IMR-90 (cell line): ENCODE results near the gene WFDC12. TPM values are rescaled to one million over a fixed set of nuclear protein-coding genes. Genes with fewer than 3 reads are reported as not detected.

Experiments
- ATAC-seq: fragments of 200-7000 bp; cut with Tn5 transposase; 2 replicates; pipeline ENCODE4 v1.9.1; 2020; ENCODE audit warnings: low read depth, mild to moderate bottlenecking, moderate library complexity
- BruUV-seq: library from RNA; stranded (reverse); fragments of 400-500 nt; replicated peaks from 2 replicates; lab custom pipeline; 2021; lab: Mats Ljungman, UMichigan
- CTCF ChIA-PET: fragments of 300-600 bp; formaldehyde crosslinking; extraction: SDS; loops from one replicate; lab custom pipeline; 2021; ENCODE audit warnings: antibody characterized with exemption; lab: Yijun Ruan, JAX
- POLR2A ChIA-PET: fragments of 300-600 bp; sonication (Branson Sonifier 250); formaldehyde crosslinking; loops from one replicate; lab custom pipeline; 2022; ENCODE audit warnings: antibody characterized with exemption; ENCODE audit not compliant: unreplicated experiment; lab: Charles Lee
- DNase-seq: peaks from one replicate; pipeline ENCODE4 v3.0.0; 2013
- H2AFZ ChIP-seq: replicated peaks from 2 replicates; pipeline ENCODE3; 2013; ENCODE audit warnings: low read length, mild to moderate bottlenecking; ENCODE audit not compliant: poor library complexity
- H2AK5ac ChIP-seq: 2 replicates; pipeline ENCODE4 v1.6.1; 2013; ENCODE audit warnings: low read depth, low read length, inconsistent platforms
- H2AK9ac ChIP-seq: replicated peaks from 2 replicates; pipeline ENCODE3; 2013; ENCODE audit warnings: mild to moderate bottlenecking, low read depth, low read length, moderate library complexity; ENCODE audit not compliant: poor library complexity
- H2BK120ac ChIP-seq: 2 replicates; pipeline ENCODE4 v1.6.1; 2013; ENCODE audit warnings: low read depth, low read length, inconsistent platforms
- H2BK15ac ChIP-seq: 3 replicates; pipeline ENCODE4 v1.6.1; 2013; ENCODE audit warnings: low read depth, low read length, inconsistent platforms
- H2BK20ac ChIP-seq: 2 replicates; pipeline ENCODE4 v1.6.1; 2013; ENCODE audit warnings: low read depth, mild to moderate bottlenecking, inconsistent platforms, low read length, moderate library complexity
- H2BK5ac ChIP-seq: 2 replicates; pipeline ENCODE4 v1.6.1; 2013; ENCODE audit warnings: mild to moderate bottlenecking, low read depth, low read length, inconsistent platforms; ENCODE audit not compliant: poor library complexity, severe bottlenecking
- H3K14ac ChIP-seq: replicated peaks from 2 replicates; pipeline ENCODE4 v1.6.1; 2013; ENCODE audit warnings: low read depth, low read length, inconsistent platforms
- H3K18ac ChIP-seq: 2 replicates; pipeline ENCODE4 v1.6.1; 2013; ENCODE audit warnings: low read depth, low read length, control low read depth
- H3K23ac ChIP-seq: 2 replicates; pipeline ENCODE4 v1.6.1; 2013; ENCODE audit warnings: low read depth, low read length, inconsistent platforms
- H3K27ac ChIP-seq: 2 replicates; pipeline ENCODE4 v1.5.1; 2013; ENCODE audit warnings: mild to moderate bottlenecking, control low read depth, low read length; ENCODE audit not compliant: insufficient read depth
- H3K27me3 ChIP-seq: 2 replicates; pipeline ENCODE4 v1.6.1; 2013; ENCODE audit warnings: low read length; ENCODE audit not compliant: control insufficient read depth, insufficient read depth
- H3K36me3 ChIP-seq: 2 replicates; pipeline ENCODE4 v1.6.1; 2013; ENCODE audit warnings: low read length, mixed read lengths; ENCODE audit not compliant: control insufficient read depth, insufficient read depth
- H3K4ac ChIP-seq: 2 replicates; pipeline ENCODE4 v1.6.1; 2013; ENCODE audit warnings: low read depth, low read length, inconsistent platforms
- H3K4me1 ChIP-seq: 2 replicates; pipeline ENCODE4 v1.6.1; 2013; ENCODE audit warnings: low read length, mixed read lengths; ENCODE audit not compliant: control insufficient read depth, insufficient read depth
- H3K4me2 ChIP-seq: 2 replicates; pipeline ENCODE4 v1.6.1; 2013; ENCODE audit warnings: low read depth, mild to moderate bottlenecking, control low read depth, low read length, moderate library complexity
- H3K4me3 ChIP-seq: 2 replicates; pipeline ENCODE4 v1.5.1; 2013; ENCODE audit warnings: low read depth, mild to moderate bottlenecking, control low read depth, low read length, moderate library complexity; ENCODE audit not compliant: insufficient read depth
- H3K56ac ChIP-seq: 2 replicates; pipeline ENCODE4 v1.6.1; 2013; ENCODE audit warnings: low read length, inconsistent platforms; ENCODE audit not compliant: insufficient read depth; ENCODE audit errors: extremely low read depth
- H3K79me1 ChIP-seq, 2 experiments: 2 replicates each; pipeline ENCODE4 v1.6.1; 2013; ENCODE audit warnings: low read length in 2 of 2, inconsistent platforms in 1 of 2, low read depth in 1 of 2
- H3K9ac ChIP-seq: 2 replicates; pipeline ENCODE4 v1.6.1; 2013; ENCODE audit warnings: low read depth, low read length, control low read depth
- H3K9me1 ChIP-seq: 2 replicates; pipeline ENCODE4 v1.6.1; 2013; ENCODE audit warnings: low read length, inconsistent platforms; ENCODE audit not compliant: insufficient read depth
- H3K9me3 ChIP-seq: 2 replicates; pipeline ENCODE4 v1.6.1; 2013; ENCODE audit warnings: low read length; ENCODE audit not compliant: control insufficient read depth, insufficient read depth
- H4K20me1 ChIP-seq: 2 replicates; pipeline ENCODE4 v1.6.1; 2013; ENCODE audit warnings: low read length, inconsistent platforms; ENCODE audit not compliant: insufficient read depth
- H4K5ac ChIP-seq: 2 replicates; pipeline ENCODE4 v1.6.1; 2013; ENCODE audit warnings: mild to moderate bottlenecking, low read depth, low read length, control low read depth
- H4K8ac ChIP-seq, 2 experiments: 2 replicates each; pipeline ENCODE4 v1.6.1; 2013; ENCODE audit warnings: low read depth in 2 of 2, low read length in 2 of 2, control low read depth in 1 of 2, inconsistent platforms in 1 of 2
- H4K91ac ChIP-seq: 2 replicates; pipeline ENCODE4 v1.6.1; 2013; ENCODE audit warnings: low read depth, low read length, inconsistent platforms; ENCODE audit not compliant: insufficient read depth
- RFX5 ChIP-seq: IDR thresholded peaks from 2 replicates; pipeline ENCODE4 v1.8.0; 2012; ENCODE audit warnings: low read depth, mild to moderate bottlenecking, low read length, moderate library complexity
- SMC3 ChIP-seq: fragments of 150-350 bp; IDR thresholded peaks from 2 replicates; pipeline ENCODE4 v1.6.1; 2016; ENCODE audit warnings: low read depth, mild to moderate bottlenecking, antibody characterized with exemption, low read length, moderate library complexity
- WGBS, 2 experiments: methylation state at CpG; one replicate each; pipeline versions ENCODE4 v1.1.5 to v1.1.7; 2013; ENCODE audit warnings: missing lambda C conversion rate in 2 of 2; ENCODE audit not compliant: insufficient read length in 1 of 2; ENCODE audit errors: extremely low coverage in 2 of 2; 5-methylcytosine and 5-hydroxymethylcytosine counted together
- dilution Hi-C: fragments of 300-500 bp; cut with HindIII; formaldehyde crosslinking; loops from one replicate; pipeline ENCODE4 v1.14.3; 2018; ENCODE audit warnings: low sequenced_read_pairs; ENCODE audit not compliant: unreplicated experiment
- in situ Hi-C: fragments of 300-500 bp; cut with MboI; formaldehyde crosslinking; loops from 3 replicates; pipeline ENCODE4 v1.14.3; 2019; ENCODE audit warnings: low sequenced_read_pairs, inconsistent platforms, mixed read lengths
- intact Hi-C: fragments of 100-400 bp; cut with micrococcal nuclease; formaldehyde crosslinking; loops from 2 replicates; pipeline ENCODE4 v1.10.0; 2022
- polyA plus RNA-seq, 3 experiments: library from polyadenylated mRNA; depleted of rRNA; stranded (reverse); fragments of >200 nt; gene quantifications; 2 replicates each; pipeline ENCODE4 v1.2.3, GENCODE V29; 2012; ENCODE audit warnings: low replicate concordance in 1 of 3
- total RNA-seq: library from RNA; depleted of rRNA; stranded (reverse); fragments of >200 nt; gene quantifications from 2 replicates; pipeline ENCODE4 v1.2.3, GENCODE V29; 2012

WFDC12 gene
- total and polyA plus RNA-seq, 2 of the 4 experiments (the other 2 are of a cell fraction), result not detected

DNA sequence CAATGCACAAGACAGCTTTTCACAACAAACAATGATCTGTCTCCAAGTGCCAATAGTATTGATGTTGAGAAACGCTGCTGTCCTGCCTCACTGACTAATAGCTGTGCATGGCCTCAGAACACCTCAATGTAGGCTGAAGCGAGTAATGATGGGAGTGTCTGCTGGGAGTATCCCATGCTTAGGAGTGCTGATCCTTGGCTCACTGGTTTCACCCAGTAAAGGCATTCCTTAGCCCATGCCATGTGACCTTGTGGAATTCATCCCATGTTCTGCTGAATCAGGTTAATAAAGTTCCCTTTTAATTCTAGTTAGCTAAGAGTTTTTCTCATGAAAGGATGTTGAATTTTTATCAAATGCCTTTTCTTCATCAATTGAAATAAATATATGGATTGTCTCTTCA, 3.8 kb upstream of the WFDC12 start:
- Histone ChIP-seq H3K4me3 (no peak overlapping the region), H2BK120ac (no peak overlapping the region), H2BK15ac (no peak overlapping the region), H2AK5ac (no peak overlapping the region), H3K79me1 (no peaks in the 10 kb centered on the region), H4K91ac (no peak overlapping the region), H3K23ac (no peak overlapping the region), H3K36me3 (no peaks in the 10 kb centered on the region), H3K18ac (no peak overlapping the region), H3K56ac (no peak overlapping the region), H2AFZ (no peak overlapping the region), H3K4me2 (no peak overlapping the region), H3K4me1 (no peaks in the 10 kb centered on the region), H3K4ac (no peak overlapping the region), H3K9ac (no peak overlapping the region), H3K9me3 (no peaks in the 10 kb centered on the region), H2BK5ac (no peak overlapping the region), H4K20me1 (no peaks in the 10 kb centered on the region), H2BK20ac (no peak overlapping the region), H2AK9ac (no peak overlapping the region), H3K9me1 (no peaks in the 10 kb centered on the region), H3K27me3 (peaks cover 13% of the 10 kb centered on the region), H3K27ac (no peak overlapping the region), H3K14ac (no peak overlapping the region), H4K5ac (no peak overlapping the region), H4K8ac (no peak overlapping the region)
- in situ Hi-C loops, result no loop called here
- TF ChIP-seq RFX5 (no peak), SMC3 (no peak)
- DNase-seq (no peak), ATAC-seq (no peak)
- intact Hi-C loops, result loop anchor here (10.0 kb wide), 1 partner anchor 147 kb away; no protein-coding TSS in a partner anchor
- ChIA-PET POLR2A (no interaction called here), CTCF (interaction anchor here (1.5 kb wide), 1 partner anchor 16 kb away, joined by 3 read pairs; no protein-coding TSS in a partner anchor)
- BruUV-seq, result no TSS peak
- no CpG with 5 or more reads among the region's 2 CpGs for WGBS, 2 experiments
- dilution Hi-C loops, result no loop called here
